GM18519 (cell line): ENCODE results near the gene MACROD2.
"Not testable (repeated sequence)": the region's sequence is repeated elsewhere in the genome, so short reads cannot be mapped to it uniquely, and the experiment has no call there.

Source experiments
- ATAC-seq: cut with Tn5 transposase; IDR thresholded peaks from one replicate; pipeline ENCODE4 v1.9.1; 2021; ENCODE audit warnings: mild to moderate bottlenecking, moderate library complexity; ENCODE audit not compliant: unreplicated experiment, low FRiP score

Gene MACROD2

GRCh38 chr20:14245368-14245970 is 250.2 kb downstream of the MACROD2 start:
- ATAC-seq = no peak

GRCh38 chr20:14259689-14260088 is 264.4 kb downstream of the MACROD2 start:
- ATAC-seq = no peak

- ATAC-seq = no peak
Measured at GRCh38 chr20:14260367-14260766, 265.1 kb downstream of the MACROD2 start.

DNA sequence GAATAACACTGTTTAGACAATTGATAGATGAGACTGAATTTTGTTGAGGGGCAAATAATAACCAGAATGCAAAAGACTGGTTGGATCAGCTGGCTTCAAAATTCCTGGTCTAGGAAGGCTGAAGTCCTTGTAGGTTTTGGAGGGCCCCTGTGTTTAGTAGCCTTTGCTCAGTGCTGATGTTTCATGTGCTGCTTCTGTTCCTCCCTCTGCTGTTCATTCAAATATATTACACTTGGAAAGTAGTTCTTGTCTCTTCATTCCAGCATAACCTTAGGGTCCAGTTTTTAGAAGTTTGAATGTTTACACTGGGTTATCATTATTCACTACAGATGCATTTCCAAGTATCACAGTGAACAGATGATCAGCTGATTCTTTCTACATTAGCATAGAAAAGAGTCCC is 269.6 kb downstream of the MACROD2 start:
- ATAC-seq = no peak

DNA sequence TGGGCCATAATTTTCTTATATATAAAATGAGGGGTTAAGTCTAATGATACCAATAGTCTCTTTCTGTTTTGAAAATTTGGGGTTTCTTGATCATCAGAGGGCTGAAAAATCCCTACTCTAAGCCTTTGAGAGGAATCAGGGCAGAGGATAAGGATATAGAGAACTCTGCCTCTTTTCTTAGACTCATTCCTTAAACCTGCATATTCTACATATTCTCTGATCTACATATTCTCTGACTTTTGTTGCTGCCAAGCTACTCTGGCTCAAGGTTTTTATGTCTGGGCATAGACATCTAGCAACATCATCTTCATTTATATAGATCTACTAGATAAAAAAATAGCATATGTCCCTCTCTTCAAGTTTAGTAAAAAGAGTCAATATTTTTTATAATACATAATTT is 270.9 kb downstream of the MACROD2 start:
- no peak for ATAC-seq

DNA sequence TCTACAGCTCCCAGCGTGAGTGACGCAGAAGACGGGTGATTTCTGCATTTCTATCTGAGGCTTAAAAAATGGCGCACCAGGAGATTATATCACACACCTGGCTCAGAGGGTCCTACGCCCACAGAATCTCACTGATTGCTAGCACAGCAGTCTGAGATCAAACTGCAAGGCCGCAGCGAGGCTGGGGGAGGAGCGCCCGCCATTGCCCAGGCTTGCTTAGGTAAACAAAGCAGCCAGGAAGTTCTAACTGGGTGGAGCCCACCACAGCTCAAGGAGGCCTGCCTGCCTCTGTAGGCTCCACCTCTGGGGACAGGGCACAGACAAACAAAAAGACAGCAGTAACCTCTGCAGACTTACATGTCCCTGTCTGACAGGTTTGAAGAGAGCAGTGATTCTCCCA is 275.4 kb downstream of the MACROD2 start:
- ATAC-seq = not testable (repeated sequence)

DNA sequence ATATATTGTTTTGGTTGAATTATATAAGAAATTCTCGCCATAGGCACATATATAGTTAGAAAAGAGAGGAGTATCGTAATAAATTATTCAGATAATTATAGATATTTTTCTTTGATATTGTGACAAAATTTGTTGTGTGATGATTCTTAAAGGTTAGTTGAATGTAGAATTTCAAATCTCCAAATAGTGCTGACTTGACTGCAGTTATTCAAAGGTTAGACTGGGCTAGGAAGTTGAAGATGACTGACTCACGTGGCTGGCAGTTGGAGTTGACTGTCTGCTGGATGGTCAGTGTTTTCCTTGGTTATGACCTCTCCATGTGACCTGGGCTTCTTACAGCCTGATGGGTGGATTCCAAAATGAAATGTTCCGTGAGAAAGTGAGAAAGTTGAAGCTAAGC is 286.8 kb downstream of the MACROD2 start:
- ATAC-seq = no peak

- no peak for ATAC-seq
Measured at GRCh38 chr20:14284443-14284842, 289.1 kb downstream of the MACROD2 start.

- no peak for ATAC-seq
Measured at GRCh38 chr20:14288341-14289330, 293.3 kb downstream of the MACROD2 start.

DNA sequence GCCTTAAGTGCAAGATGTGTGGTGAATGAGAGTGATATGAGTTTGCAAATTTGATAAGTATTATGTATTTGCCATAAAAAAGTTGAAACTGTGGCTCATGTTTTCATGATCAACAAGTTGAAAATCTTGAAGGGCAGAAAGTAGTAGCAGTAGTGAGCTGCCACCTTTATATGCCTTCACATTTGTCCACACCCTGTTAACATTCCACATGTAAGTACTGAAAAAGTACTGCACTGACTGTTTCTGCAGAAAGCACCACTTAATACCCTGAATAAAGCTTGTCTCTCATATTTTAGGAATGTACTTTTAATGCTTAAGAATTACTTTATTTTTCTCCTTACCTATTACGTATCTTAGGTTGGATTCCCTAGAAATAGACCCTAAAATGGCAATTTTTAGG is 296.2 kb downstream of the MACROD2 start:
- ATAC-seq = no peak

DNA sequence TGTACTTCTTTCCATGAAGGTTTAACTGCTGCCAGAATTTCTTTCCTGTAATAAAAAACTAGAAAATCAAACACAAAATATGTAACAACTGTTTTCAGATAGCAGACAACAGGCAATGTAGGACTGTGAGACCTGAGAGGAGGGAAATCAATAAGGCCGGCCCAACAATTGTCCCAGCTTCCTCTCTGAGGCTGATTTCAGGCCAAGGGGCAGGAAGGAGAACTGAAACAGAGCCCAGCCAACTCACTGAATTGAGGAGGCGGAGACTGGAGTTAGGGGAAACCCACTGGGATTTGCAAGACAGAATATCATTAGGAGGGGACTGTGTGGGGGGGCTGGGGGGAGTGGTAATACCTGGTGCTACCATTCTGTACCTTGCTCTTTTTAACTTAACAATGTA is 299.9 kb downstream of the MACROD2 start:
- no peak for ATAC-seq

DNA sequence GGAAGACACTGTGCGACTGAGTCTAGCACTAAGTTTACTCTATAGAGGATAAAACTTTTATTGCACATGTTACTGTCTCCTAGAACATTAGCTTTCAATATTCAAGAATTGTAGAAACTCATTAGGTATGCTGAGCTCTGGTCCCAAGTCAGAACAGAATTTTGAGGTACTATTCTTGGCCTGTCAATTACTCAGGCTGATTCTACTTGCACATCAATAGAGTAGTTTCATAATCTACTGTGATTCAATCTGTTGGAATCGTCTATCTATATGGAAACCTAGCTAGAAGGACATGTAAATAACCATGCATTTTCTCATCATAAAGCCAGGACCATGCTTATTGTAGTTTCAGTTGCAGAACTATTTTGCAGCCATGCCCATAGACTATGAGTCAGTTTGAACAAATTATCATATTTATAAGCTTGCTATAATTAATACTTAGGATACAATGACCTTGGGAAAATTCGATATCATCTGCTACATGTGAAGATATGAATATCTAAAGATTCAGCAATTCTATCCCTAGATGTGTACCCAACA is 300.5 kb downstream of the MACROD2 start:
- no peak for ATAC-seq

- ATAC-seq = no peak
Measured at GRCh38 chr20:14299831-14300230, 304.5 kb downstream of the MACROD2 start.

DNA sequence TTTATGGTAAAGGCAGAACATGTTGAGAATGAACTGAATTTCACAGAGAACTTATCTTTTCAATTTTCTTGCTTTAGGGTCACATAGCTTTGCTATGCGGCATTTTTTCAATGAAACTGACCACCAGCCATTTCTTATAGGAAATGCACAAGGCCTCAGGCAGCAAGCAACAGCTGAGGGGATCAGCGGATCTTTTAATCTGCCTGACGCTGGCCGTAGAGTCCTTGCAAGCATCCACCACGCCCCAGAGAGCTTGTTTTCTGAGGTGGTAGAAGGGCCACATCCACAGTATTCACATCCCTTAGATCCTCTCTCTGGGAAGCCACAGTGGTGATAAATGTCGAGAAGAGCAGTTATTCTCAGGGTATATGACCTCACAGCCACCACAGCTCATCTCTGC is 307.8 kb downstream of the MACROD2 start:
- ATAC-seq = no peak

DNA sequence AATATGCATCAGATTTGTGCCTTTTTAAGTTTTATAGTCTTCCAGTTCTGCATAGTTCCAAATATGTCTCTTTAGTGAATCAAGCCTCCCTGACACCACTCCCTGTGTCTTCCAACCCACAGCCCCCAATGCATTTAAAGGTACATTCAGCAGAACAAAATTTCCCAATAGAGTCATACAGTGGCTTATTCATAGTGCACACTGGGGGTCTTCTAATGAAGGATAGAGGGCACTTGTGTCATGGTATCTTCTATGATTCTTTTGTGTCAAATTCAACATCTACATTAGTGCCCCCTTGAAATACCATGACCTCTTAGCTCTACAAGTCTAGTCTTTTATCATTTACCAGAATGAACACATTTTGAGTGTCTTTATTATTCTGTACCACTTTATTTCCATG is 308.3 kb downstream of the MACROD2 start:
- ATAC-seq = no peak

GRCh38 chr20:14304472-14304871 is 309.2 kb downstream of the MACROD2 start:
- ATAC-seq = no peak

DNA sequence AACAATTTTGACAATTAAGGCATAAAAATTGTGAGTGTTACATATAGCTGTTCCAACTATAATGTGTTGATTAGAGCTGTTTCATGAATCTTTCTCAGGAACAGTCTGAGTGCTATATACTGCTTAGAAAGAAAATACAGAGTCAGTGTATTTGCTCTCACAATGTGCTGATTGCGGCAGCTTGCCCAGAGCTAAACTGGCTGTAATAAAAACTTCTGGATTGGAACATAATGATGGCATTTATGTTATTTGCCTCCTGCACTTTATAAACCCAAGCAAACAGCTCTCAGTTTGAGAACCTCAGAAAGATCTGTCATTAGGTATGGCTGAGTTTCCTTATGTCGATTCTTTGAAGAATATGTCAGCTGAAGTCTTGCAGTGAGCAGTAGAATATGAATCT is 312.6 kb downstream of the MACROD2 start:
- ATAC-seq = no peak

DNA sequence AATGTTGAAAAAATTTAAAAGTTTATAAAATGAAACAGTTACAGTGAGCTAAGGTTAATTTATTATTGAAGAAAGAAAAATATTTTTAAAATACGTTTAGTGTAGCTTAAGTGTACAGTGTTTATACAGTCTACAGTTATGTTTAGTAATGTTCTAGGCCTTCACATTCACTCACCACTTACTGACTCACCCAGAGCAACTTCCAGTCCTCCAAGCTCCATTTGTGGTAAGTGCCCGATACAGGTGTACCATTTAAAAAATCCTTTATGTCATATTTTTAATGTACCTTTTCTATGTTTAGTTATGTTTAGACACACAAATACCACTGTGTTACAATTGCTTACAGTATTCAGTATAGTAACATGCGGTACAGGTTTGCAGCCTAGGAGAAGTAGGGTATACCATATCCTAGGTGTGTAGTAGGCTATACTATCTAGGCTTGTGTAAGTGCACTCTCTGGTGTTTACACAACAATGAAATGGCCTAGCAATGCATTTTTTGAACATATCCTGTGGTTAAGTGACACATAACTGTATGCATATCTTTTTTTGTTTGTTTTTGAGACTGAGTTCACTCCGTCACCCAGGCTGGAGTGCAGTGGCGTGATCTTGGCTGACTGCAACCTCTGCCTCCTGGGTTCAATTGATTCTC is 315.8 kb downstream of the MACROD2 start:
- ATAC-seq = no peak

DNA sequence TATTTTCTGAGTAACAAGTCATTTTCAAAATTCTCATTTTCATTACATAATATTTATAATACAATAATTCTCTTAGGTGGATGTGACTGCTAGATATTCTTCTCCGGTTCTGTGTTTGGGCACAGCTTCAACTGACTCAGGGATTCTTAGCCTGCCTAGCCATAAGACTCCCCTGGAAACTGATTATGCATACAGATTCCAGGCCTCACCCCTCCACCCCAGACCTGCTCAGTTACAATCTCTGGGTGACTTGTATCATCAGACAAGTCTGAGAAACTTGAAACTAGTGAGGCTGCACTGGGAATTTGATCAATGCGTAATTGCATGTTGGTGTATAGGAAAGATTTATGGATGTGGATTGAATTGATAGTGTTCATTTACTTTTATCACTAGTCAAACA is 316.7 kb downstream of the MACROD2 start:
- ATAC-seq = no peak

DNA sequence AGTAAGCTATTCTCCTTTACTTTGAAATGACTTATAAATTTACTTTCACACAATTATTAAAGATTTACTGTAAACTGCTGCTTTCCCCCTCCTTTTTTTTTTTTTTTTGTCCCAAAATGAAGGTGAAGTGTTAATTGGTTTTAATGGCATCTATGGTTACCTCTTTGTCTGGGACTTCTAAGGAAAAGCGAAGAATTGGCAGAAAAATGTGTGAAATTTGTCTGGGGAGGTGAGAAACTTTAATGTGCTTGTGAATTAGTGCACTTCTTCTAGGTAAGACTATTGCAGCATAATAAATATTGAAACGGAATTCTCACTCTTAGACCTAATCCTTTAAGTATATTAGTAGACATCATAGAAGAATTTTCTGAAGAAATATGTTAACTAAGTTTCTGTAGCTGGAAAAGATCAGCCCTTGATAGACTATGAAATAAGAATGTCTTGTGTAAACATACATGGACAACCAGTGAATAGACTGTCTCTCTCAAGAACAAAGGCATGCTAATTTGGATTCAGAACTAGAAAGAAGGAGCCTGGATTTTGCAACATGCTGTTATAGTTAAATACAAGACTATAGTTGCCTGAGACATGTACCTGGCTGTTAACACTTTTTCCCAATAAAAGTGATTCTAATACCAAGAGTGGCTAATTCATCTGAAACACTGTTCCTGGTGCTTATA is 318.2 kb downstream of the MACROD2 start:
- ATAC-seq = no peak

- ATAC-seq = no peak
Measured at GRCh38 chr20:14319704-14320103, 324.4 kb downstream of the MACROD2 start.
